Esophagus squamous epithelium (tissue), 4 donors: ENCODE results near the gene GALR2.

Experiments
- POLR2A ChIP-seq, 4 donors: fragments of 450-650 bp; IDR thresholded peaks; one replicate each; pipeline ENCODE4 v1.6.1; 2017; ENCODE audit warnings: antibody characterized with exemption in 4 of 4, mild to moderate bottlenecking in 4 of 4, moderate library complexity in 3 of 4
- TF ChIP-seq, protein P1 (sequence below), 6 experiments: fragments of 450-650 bp in 4 of 6; fragments of 200-600 bp in 2 of 6; sonication (generic) in 2 of 6; IDR thresholded peaks; one replicate each; pipeline ENCODE4 v1.5.1; 2016 to 2019; ENCODE audit warnings: antibody characterized with exemption in 6 of 6, mild to moderate bottlenecking in 4 of 6, moderate library complexity in 4 of 6

DNA sequence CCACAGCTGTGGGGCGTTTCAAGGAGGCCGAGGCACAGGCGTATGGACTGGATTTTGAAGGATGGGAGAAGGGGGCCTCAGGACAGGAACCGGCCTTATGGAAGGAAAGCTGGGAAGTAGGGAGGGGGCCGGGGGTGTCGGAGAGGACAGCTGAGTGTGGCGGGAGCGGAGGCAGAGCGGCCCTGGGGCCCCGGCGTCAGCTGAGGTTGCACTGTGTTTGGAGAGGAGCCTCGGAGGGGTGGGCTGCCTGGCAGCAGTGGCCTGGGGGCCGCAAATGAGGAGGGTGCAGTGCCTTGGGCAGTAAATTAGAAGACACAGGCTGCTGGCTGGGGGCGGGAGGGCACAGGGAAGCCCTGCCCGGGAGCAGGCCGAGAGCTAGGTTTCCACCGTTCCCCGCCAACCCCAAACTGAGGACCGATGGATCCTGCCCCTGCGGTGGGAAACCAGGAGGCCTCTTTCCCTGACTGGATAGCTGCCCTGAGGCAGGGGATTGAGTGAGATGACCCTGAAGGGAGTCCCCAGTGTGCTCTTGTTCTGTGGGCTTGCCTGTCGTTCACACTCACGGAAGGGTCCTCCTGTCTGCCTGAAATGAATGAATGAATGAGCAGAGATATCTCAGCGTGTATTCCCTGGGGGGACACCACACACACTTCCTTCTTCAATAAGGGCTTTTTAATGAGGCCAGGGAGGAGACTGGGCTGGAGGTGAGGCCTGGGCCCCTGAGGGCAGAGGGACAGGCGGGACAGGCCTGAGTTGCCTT, 48.0 kb downstream of the GALR2 start:
- TF ChIP-seq, protein P1, sequence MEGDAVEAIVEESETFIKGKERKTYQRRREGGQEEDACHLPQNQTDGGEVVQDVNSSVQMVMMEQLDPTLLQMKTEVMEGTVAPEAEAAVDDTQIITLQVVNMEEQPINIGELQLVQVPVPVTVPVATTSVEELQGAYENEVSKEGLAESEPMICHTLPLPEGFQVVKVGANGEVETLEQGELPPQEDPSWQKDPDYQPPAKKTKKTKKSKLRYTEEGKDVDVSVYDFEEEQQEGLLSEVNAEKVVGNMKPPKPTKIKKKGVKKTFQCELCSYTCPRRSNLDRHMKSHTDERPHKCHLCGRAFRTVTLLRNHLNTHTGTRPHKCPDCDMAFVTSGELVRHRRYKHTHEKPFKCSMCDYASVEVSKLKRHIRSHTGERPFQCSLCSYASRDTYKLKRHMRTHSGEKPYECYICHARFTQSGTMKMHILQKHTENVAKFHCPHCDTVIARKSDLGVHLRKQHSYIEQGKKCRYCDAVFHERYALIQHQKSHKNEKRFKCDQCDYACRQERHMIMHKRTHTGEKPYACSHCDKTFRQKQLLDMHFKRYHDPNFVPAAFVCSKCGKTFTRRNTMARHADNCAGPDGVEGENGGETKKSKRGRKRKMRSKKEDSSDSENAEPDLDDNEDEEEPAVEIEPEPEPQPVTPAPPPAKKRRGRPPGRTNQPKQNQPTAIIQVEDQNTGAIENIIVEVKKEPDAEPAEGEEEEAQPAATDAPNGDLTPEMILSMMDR (IDR thresholded peaks at IDR 0.05), result no peak
- TF ChIP-seq POLR2A (IDR thresholded peaks at IDR 0.05), result no peak
